Left colon (tissue), 2 donors: Measurements from ENCODE around the gene TMEM117. TPM values are rescaled to one million over a fixed set of nuclear protein-coding genes. Genes with fewer than 3 reads are reported as not detected.

Experiments used
- total RNA-seq, 2 donors: library from RNA; stranded (reverse); fragmentation: NEBNext Ultra II Directional; extraction: Animal tissue kit (Norgen Biotek cat#: 25700); gene quantifications; one replicate each; pipeline ENCODE4 v1.2.1, GENCODE V29; 2021
- donor health status: DM: no; HTN: no; CAD: no.
- donor health status: DM: yes; HTN: yes; CAD: no.

The TMEM117 gene
- total RNA-seq, 2 donors from 2014 or later = 10.5 to 11.5 TPM

Other genes with a start within 250 kb of the TMEM117 start
- gene PUS7L, start 77.3 kb upstream of the TMEM117 start, total RNA-seq = 10 to 100 TPM; 13.3 to 15.2 TPM
- 10 to 100 TPM; 17.3 to 19.4 TPM for gene IRAK4, start 77.1 kb upstream of the TMEM117 start, total RNA-seq
- 100 to 1,000 TPM; 110 to 131 TPM for gene TWF1, start 29.8 kb upstream of the TMEM117 start, total RNA-seq